LNCaP clone FGC (cell line): ENCODE results near the gene STRIP2.
A peak's percentile ranks its signal among the peaks of the same experiment; 100 is the strongest.

Source experiments
- DNase-seq: peaks from one replicate; pipeline ENCODE4 v3.0.0-alpha.2; 2011; ENCODE audit warnings: low read depth
- H3K4me3 ChIP-seq: 2 replicates; pipeline ENCODE4 v1.5.1; 2011; ENCODE audit warnings: mild to moderate bottlenecking, low read depth, low read length, control low read depth
- CTCF ChIP-seq: IDR thresholded peaks from 2 replicates; pipeline ENCODE4 v1.5.1; 2012; ENCODE audit warnings: mild to moderate bottlenecking; ENCODE audit not compliant: control insufficient read depth, insufficient read depth; ENCODE audit errors: extremely low read depth

Gene STRIP2

GRCh38 chr7:129456421-129456820, 22.2 kb downstream of the STRIP2 start:
- H3K4me3 ChIP-seq: no peak overlapping the region
- TF ChIP-seq CTCF: no peak
- no peak for DNase-seq

- peak; percentile 3 for DNase-seq
- H3K4me3 ChIP-seq: no peak overlapping the region
- no peak for TF ChIP-seq CTCF
Observed at GRCh38 chr7:129457101-129457500, 22.9 kb downstream of the STRIP2 start.

GRCh38 chr7:129458171-129458570, 23.9 kb downstream of the STRIP2 start:
- no peak overlapping the region for H3K4me3 ChIP-seq
- DNase-seq: no peak
- TF ChIP-seq CTCF: no peak

DNA sequence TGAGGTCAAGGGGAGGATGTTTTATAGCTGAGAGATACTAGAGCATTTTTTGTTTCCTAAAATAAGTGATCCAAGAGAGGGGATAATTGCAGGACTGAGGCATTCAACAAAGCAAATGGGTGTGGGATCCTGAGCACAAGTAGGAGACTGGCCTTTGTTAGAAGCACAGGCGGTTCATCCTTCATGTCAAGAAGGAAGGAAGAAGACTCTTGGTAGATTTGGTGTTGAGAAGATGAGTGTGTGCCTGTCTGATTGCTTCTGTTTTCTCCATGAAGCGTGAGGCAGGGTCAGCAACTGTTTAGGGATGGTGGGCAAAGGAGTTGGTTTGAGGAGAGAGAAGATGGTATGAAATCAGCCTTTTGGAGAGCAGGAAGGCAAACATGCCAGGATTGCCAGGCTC, 27.6 kb downstream of the STRIP2 start:
- DNase-seq: no peak
- no peak overlapping the region for H3K4me3 ChIP-seq
- no peak for TF ChIP-seq CTCF

DNA sequence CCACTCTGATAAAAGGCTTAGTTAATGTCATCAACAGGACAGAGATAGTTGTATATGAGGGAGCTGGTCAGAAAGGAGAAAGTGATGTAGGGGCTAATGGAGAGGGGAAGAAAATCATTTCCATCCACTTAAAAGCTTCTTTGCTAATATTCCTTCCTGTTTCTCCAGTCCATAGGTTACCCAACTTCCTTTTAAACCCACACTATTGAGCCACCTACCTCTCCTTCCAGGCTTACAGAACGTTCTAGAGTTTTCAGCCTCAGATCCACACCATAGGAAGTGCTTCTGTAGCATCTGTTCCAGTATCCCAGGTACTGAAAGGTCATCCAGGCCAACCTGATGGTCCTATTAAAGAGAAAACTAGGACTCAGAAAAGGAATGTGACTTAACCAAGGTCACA, 28.2 kb downstream of the STRIP2 start:
- TF ChIP-seq CTCF: no peak
- DNase-seq: no peak
- no peak overlapping the region for H3K4me3 ChIP-seq

DNA sequence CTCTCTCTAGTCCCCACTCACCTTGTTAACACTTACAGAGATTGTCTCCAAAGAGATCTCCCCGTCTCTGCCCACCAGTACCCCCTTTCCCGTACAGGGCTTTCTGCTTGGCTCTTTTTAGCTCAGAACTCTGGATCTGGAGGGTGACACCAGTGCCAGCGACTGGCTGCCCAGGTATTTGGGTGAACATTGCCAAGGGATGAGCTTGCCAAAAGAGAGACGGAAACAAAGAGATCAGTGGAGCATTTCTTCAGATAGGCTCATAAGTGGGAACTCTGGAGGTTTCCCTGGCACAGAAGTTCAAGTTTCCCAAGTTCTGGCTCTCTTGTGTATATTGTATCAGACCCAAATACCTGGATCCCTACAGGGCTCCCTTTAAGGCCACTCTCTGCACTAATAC, 30.0 kb downstream of the STRIP2 start:
- DNase-seq: no peak
- H3K4me3 ChIP-seq: no peak overlapping the region
- TF ChIP-seq CTCF: no peak

- DNase-seq: no peak
- no peak overlapping the region for H3K4me3 ChIP-seq
- no peak for TF ChIP-seq CTCF
Observed at GRCh38 chr7:129465080-129465479, 30.8 kb downstream of the STRIP2 start.
